CD4-positive, alpha-beta T cell (primary cell): ENCODE measurements around the gene MITF. TPM values are rescaled to one million over a fixed set of nuclear protein-coding genes. Genes with fewer than 3 reads are reported as not detected.

ENCODE experiments used
- ATAC-seq: fragments of 200-7000 bp; cut with Tn5 transposase; one replicate; pipeline ENCODE4 v1.10.0; 2022; ENCODE audit warnings: mild to moderate bottlenecking; ENCODE audit not compliant: poor library complexity
- CTCF ChIA-PET: fragments of 350-600 bp; sonication (Branson Sonifier 250); formaldehyde crosslinking; loops from one replicate; lab custom pipeline; 2021; ENCODE audit warnings: antibody characterized with exemption, inconsistent platforms; lab: Charles Lee
- POLR2A ChIA-PET: fragments of 350-600 bp; sonication (Branson Sonifier 250); formaldehyde crosslinking; loops from one replicate; lab custom pipeline; 2021; ENCODE audit warnings: antibody characterized with exemption, inconsistent platforms; lab: Charles Lee
- DNase-seq, 14 experiments: peaks; one replicate each; pipeline ENCODE4 v3.0.0-alpha.2; 2013 to 2020; ENCODE audit warnings: mixed read lengths in 2 of 14
- H3K27ac ChIP-seq, 2 donors: one replicate each; pipeline versions ENCODE4 v1.5.1 to v1.7.0; 2013; ENCODE audit warnings: low read length in 2 of 2, low read depth in 1 of 2, mild to moderate bottlenecking in 1 of 2
- H3K27me3 ChIP-seq, 2 experiments: 1 replicate in 1 of 2; 2 replicates in 1 of 2; pipeline versions ENCODE4 v1.6.1 to v1.7.0; 2013; ENCODE audit warnings: low read length in 2 of 2, control low read depth in 1 of 2, mild to moderate bottlenecking in 1 of 2, moderate library complexity in 1 of 2; ENCODE audit not compliant: insufficient read depth in 2 of 2, control insufficient read depth in 1 of 2
- H3K36me3 ChIP-seq: one replicate; pipeline ENCODE4 v1.6.1; 2013; ENCODE audit warnings: low read length, control low read depth; ENCODE audit not compliant: insufficient read depth
- H3K4me1 ChIP-seq: one replicate; pipeline ENCODE4 v1.6.1; 2013; ENCODE audit warnings: low read length, control low read depth; ENCODE audit not compliant: insufficient read depth
- H3K4me3 ChIP-seq: one replicate; pipeline ENCODE4 v1.5.1; 2013; ENCODE audit warnings: mild to moderate bottlenecking, low read length, moderate library complexity
- H3K9me3 ChIP-seq, 2 experiments: 1 replicate in 1 of 2; 2 replicates in 1 of 2; pipeline versions ENCODE4 v1.6.1 to v1.7.0; 2013; ENCODE audit warnings: low read length in 2 of 2, mild to moderate bottlenecking in 2 of 2, control low read depth in 1 of 2, moderate library complexity in 1 of 2; ENCODE audit not compliant: control insufficient read depth in 1 of 2, insufficient read depth in 1 of 2
- H3K27ac Mint-ChIP-seq: one replicate; pipeline ENCODE4 v1.8.0; 2020; ENCODE audit warnings: mixed read lengths
- H3K27me3 Mint-ChIP-seq: one replicate; pipeline ENCODE4 v1.8.0; 2021; ENCODE audit warnings: mixed read lengths
- H3K36me3 Mint-ChIP-seq: one replicate; pipeline ENCODE4 v1.8.0; 2021; ENCODE audit warnings: low read depth, mixed read lengths
- H3K4me1 Mint-ChIP-seq: one replicate; pipeline ENCODE4 v1.8.0; 2021; ENCODE audit warnings: low read depth, mixed read lengths
- H3K4me3 Mint-ChIP-seq: one replicate; pipeline ENCODE4 v1.8.0; 2020; ENCODE audit warnings: mild to moderate bottlenecking, mixed read lengths
- H3K9me3 Mint-ChIP-seq: one replicate; pipeline ENCODE4 v1.8.0; 2020; ENCODE audit warnings: mixed read lengths
- CTCF ChIP-seq: fragments of 200-600 bp; IDR thresholded peaks from one replicate; pipeline ENCODE4 v1.8.0; 2022; ENCODE audit warnings: antibody characterized with exemption, mild to moderate bottlenecking
- intact Hi-C, 2 experiments: fragments of 100-400 bp; cut with DNase I in 1 of 2; cut with micrococcal nuclease in 1 of 2; formaldehyde crosslinking; loops; one replicate each; pipeline versions ENCODE4 v1.15.1 to v1.9.0; 2023 to 2025; cut with DNase I, micrococcal nuclease
- total RNA-seq, 174 experiments: library from RNA in 2 of 174; stranded (reverse) in 2 of 174; gene quantifications; one replicate each; pipeline ENCODE4 v1.2.3 and lab custom pipeline; 2021 to 2026

MITF gene
- total RNA-seq, 2 experiments from 2014 or later, result not detected

DNA sequence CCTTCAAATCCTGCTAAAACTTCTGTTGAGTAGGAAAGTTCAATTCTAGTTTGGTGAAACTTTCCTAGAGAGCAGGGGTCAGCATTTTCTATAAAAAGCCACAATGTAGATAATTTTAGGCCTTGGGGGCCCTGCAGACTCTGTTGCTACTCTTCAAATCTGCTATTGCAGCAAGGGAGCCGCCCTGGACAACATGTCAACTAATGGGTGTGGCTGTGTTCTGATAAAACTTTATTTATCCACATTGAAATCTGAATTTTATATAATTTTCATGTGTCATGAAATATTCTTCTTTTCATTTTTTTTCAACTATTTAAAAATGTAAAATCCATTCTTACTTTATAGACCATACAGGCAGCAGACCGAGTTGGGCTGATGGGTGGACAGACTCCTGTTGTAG lies 192.8 kb downstream of the MITF start:
- H3K27me3 ChIP-seq, result no peaks in the 10 kb centered on the region
- POLR2A ChIA-PET, result no interaction called here
- Mint-ChIP-seq H3K27me3 (no peaks in the 10 kb centered on the region), H3K4me3 (no peak overlapping the region), H3K4me1 (no peaks in the 10 kb centered on the region), H3K36me3 (no peaks in the 10 kb centered on the region), H3K27ac (no peak overlapping the region), H3K9me3 (no peaks in the 10 kb centered on the region)
- intact Hi-C loops, result no loop called here
- TF ChIP-seq CTCF, result no peak
- no peaks in the 10 kb centered on the region for H3K4me1 ChIP-seq
- no peak overlapping the region for H3K4me3 ChIP-seq
- ATAC-seq, result no peak
- no peaks in the 10 kb centered on the region for H3K9me3 ChIP-seq
- CTCF ChIA-PET, result interaction anchor here (1.0 kb wide), 1 partner anchor 11 kb away, joined by 3 read pairs; no protein-coding TSS in a partner anchor
- DNase-seq, result no peak
- H3K36me3 ChIP-seq, result no peaks in the 10 kb centered on the region
- no peak overlapping the region for H3K27ac ChIP-seq

GRCh38 chr3:69932501-69932900 lies 193.2 kb downstream of the MITF start:
- DNase-seq (no peak), ATAC-seq (no peak)
- Histone ChIP-seq H3K4me3 (no peak overlapping the region), H3K9me3 (no peaks in the 10 kb centered on the region), H3K27ac (no peak overlapping the region), H3K4me1 (no peaks in the 10 kb centered on the region), H3K36me3 (no peaks in the 10 kb centered on the region), H3K27me3 (no peaks in the 10 kb centered on the region)
- no peaks in the 10 kb centered on the region for H3K9me3 Mint-ChIP-seq
- ChIA-PET POLR2A (no interaction called here), CTCF (interaction anchor here (1.0 kb wide), 1 partner anchor 11 kb away, joined by 3 read pairs; no protein-coding TSS in a partner anchor)
- no peaks in the 10 kb centered on the region for H3K4me1 Mint-ChIP-seq
- no peak overlapping the region for H3K27ac Mint-ChIP-seq
- no peak overlapping the region for H3K4me3 Mint-ChIP-seq
- H3K27me3 Mint-ChIP-seq, result no peaks in the 10 kb centered on the region
- no peaks in the 10 kb centered on the region for H3K36me3 Mint-ChIP-seq
- intact Hi-C loops, result no loop called here
- TF ChIP-seq CTCF, result no peak

DNA sequence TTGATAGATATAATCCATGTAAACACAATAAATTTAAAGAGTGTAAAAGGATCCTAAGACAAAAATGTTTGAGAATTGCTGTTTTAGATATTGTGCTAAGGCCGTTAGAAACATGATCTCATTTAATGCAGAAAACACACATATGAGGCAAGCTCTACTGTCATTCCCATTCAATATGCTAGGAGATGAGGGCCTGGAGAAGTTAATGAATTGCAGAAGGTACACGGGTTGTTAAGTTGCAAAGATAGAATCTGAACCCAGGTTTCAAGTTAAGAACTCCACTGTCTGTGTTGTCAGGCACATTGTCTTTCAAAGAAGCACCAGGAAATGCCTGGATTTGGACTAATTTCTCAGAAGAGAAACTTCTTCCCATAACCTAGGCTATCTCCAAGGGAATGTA lies 195.1 kb downstream of the MITF start:
- Histone ChIP-seq H3K4me1 (no peaks in the 10 kb centered on the region), H3K36me3 (no peaks in the 10 kb centered on the region), H3K27ac (no peak overlapping the region), H3K27me3 (no peaks in the 10 kb centered on the region), H3K4me3 (no peak overlapping the region), H3K9me3 (no peaks in the 10 kb centered on the region)
- no peak overlapping the region for H3K27ac Mint-ChIP-seq
- ATAC-seq, result no peak
- no peak overlapping the region for H3K4me3 Mint-ChIP-seq
- no peaks in the 10 kb centered on the region for H3K27me3 Mint-ChIP-seq
- H3K36me3 Mint-ChIP-seq, result no peaks in the 10 kb centered on the region
- ChIA-PET CTCF (interaction anchor here (1.1 kb wide), 1 partner anchor 13 kb away, joined by 3 read pairs; no protein-coding TSS in a partner anchor), POLR2A (no interaction called here)
- no peaks in the 10 kb centered on the region for H3K4me1 Mint-ChIP-seq
- H3K9me3 Mint-ChIP-seq, result no peaks in the 10 kb centered on the region
- no peak for DNase-seq
- TF ChIP-seq CTCF, result no peak
- intact Hi-C loops, result no loop called here
